GM23248 (cell line): ENCODE measurements around the gene AACS. TPM values are rescaled to one million over a fixed set of nuclear protein-coding genes. Genes with fewer than 3 reads are reported as not detected.

Experiments
- DNase-seq: peaks from one replicate; pipeline ENCODE4 v3.0.0-alpha.2; 2015
- H2AFZ ChIP-seq: fragments of 200-600 bp; sonication (generic); 2 replicates; pipeline ENCODE4 v1.6.1; 2016; ENCODE audit warnings: antibody characterized with exemption
- H3F3A ChIP-seq: fragments of 200-600 bp; sonication (generic); 2 replicates; pipeline ENCODE4 v1.6.1; 2016; ENCODE audit warnings: mild to moderate bottlenecking, antibody characterized with exemption, mixed run types; ENCODE audit not compliant: insufficient read depth
- H3K27ac ChIP-seq: fragments of 200-600 bp; sonication (generic); 2 replicates; pipeline ENCODE4 v1.5.1; 2016; ENCODE audit warnings: mild to moderate bottlenecking
- H3K27me3 ChIP-seq: fragments of 200-600 bp; sonication (generic); replicated peaks from 2 replicates; pipeline ENCODE4 v1.6.1; 2016; ENCODE audit warnings: mild to moderate bottlenecking; ENCODE audit not compliant: insufficient read depth
- H3K36me3 ChIP-seq: fragments of 200-600 bp; sonication (generic); 2 replicates; pipeline ENCODE4 v1.6.1; 2016; ENCODE audit warnings: low read depth, mild to moderate bottlenecking
- H3K4me1 ChIP-seq: fragments of 200-600 bp; sonication (generic); 2 replicates; pipeline ENCODE4 v1.6.1; 2016; ENCODE audit warnings: mild to moderate bottlenecking; ENCODE audit not compliant: insufficient read depth
- H3K4me2 ChIP-seq: fragments of 200-600 bp; sonication (generic); one replicate; pipeline ENCODE4 v1.6.1; 2016; ENCODE audit warnings: mild to moderate bottlenecking; ENCODE audit not compliant: unreplicated experiment
- H3K4me3 ChIP-seq: fragments of 200-600 bp; sonication (generic); 2 replicates; pipeline ENCODE4 v1.5.1; 2016; ENCODE audit warnings: mild to moderate bottlenecking
- H3K79me2 ChIP-seq: fragments of 200-600 bp; sonication (generic); 2 replicates; pipeline ENCODE4 v1.6.1; 2016; ENCODE audit warnings: mild to moderate bottlenecking; ENCODE audit not compliant: insufficient read depth
- H3K9ac ChIP-seq: fragments of 200-600 bp; sonication (generic); 2 replicates; pipeline ENCODE4 v1.6.1; 2016; ENCODE audit warnings: mild to moderate bottlenecking
- H3K9me2 ChIP-seq: fragments of 200-600 bp; sonication (generic); 2 replicates; pipeline ENCODE4 v1.6.1; 2016; ENCODE audit warnings: mixed run types, mild to moderate bottlenecking, moderate library complexity; ENCODE audit not compliant: insufficient read depth
- H3K9me3 ChIP-seq: fragments of 200-600 bp; sonication (generic); one replicate; pipeline ENCODE4 v1.6.1; 2017; ENCODE audit warnings: low read depth
- H4K20me1 ChIP-seq: fragments of 200-600 bp; sonication (generic); 2 replicates; pipeline ENCODE4 v1.6.0; 2016; ENCODE audit not compliant: insufficient read depth
- EZH2 ChIP-seq: fragments of 200-600 bp; sonication (generic); IDR thresholded peaks from 2 replicates; pipeline ENCODE4 v1.6.1; 2018; ENCODE audit warnings: antibody characterized with exemption, mild to moderate bottlenecking; ENCODE audit not compliant: insufficient read depth, poor library complexity, severe bottlenecking
- EZH2phosphoT487 ChIP-seq: fragments of 200-600 bp; sonication (generic); IDR thresholded peaks from 2 replicates; pipeline ENCODE4 v1.6.1; 2018; ENCODE audit warnings: antibody characterized with exemption, moderate library complexity, mild to moderate bottlenecking, low read depth; ENCODE audit not compliant: insufficient read depth
- WGBS, 2 experiments: methylation state at CpG; one replicate each; pipeline ENCODE4 v1.1.6; 2015 to 2017; ENCODE audit warnings: low lambda C conversion rate in 2 of 2, low coverage in 1 of 2; ENCODE audit errors: missing lambda C conversion rate in 2 of 2; 5-methylcytosine and 5-hydroxymethylcytosine counted together
- in situ Hi-C: fragments of 300-500 bp; cut with MboI; formaldehyde crosslinking; loops from 2 replicates; pipeline ENCODE4 v1.15.0; 2020
- polyA plus RNA-seq: library from polyadenylated mRNA; unstranded; fragments of >200 nt; fragmentation: Nextera tagmentation; extraction: Ambion mirVana; gene quantifications from 2 replicates; pipeline ENCODE4 v1.2.1, GENCODE V29; 2016
- total RNA-seq: library from RNA; depleted of rRNA; stranded (reverse); fragments of >200 nt; shearing (Covaris generic); gene quantifications from 2 replicates; pipeline ENCODE4 v1.2.3, GENCODE V29; 2014

Gene AACS
- total and polyA plus RNA-seq, 2 experiments from 2014 or later: 14.7 to 16.9 TPM

GRCh38 chr12:125021096-125021495, 44.1 kb upstream of the AACS start:
- Histone ChIP-seq H4K20me1 (no peaks in the 10 kb centered on the region), H3F3A (no peaks in the 10 kb centered on the region), H2AFZ (no peak overlapping the region), H3K9ac (no peak overlapping the region), H3K79me2 (no peaks in the 10 kb centered on the region), H3K36me3 (no peaks in the 10 kb centered on the region), H3K4me2 (no peak overlapping the region), H3K4me1 (no peaks in the 10 kb centered on the region), H3K9me3 (no peaks in the 10 kb centered on the region), H3K27ac (no peak overlapping the region), H3K9me2 (no peaks in the 10 kb centered on the region), H3K27me3 (no peaks in the 10 kb centered on the region), H3K4me3 (no peak overlapping the region)
- TF ChIP-seq EZH2: no peak
- TF ChIP-seq EZH2phosphoT487: no peak
- DNase-seq: no peak
- WGBS, 2 experiments: 86 to 89% methylated on average over 9 of the region's 9 CpGs
- in situ Hi-C loops: no loop called here

GRCh38 chr12:125021771-125022170, 43.5 kb upstream of the AACS start:
- no peak overlapping the region for H2AFZ ChIP-seq
- H3K27me3 ChIP-seq: no peaks in the 10 kb centered on the region
- H3K9ac ChIP-seq: no peak overlapping the region
- no peaks in the 10 kb centered on the region for H3F3A ChIP-seq
- TF ChIP-seq EZH2phosphoT487 (no peak), EZH2 (no peak)
- no peaks in the 10 kb centered on the region for H3K36me3 ChIP-seq
- no peaks in the 10 kb centered on the region for H3K79me2 ChIP-seq
- no peak overlapping the region for H3K4me3 ChIP-seq
- H3K4me2 ChIP-seq: no peak overlapping the region
- no peaks in the 10 kb centered on the region for H3K9me3 ChIP-seq
- no peaks in the 10 kb centered on the region for H3K4me1 ChIP-seq
- H3K27ac ChIP-seq: no peak overlapping the region
- no peak for DNase-seq
- H3K9me2 ChIP-seq: no peaks in the 10 kb centered on the region
- 75 to 76% methylated on average over 5 of the region's 5 CpGs for WGBS, 2 experiments
- in situ Hi-C loops: no loop called here
- no peaks in the 10 kb centered on the region for H4K20me1 ChIP-seq

GRCh38 chr12:125023065-125023464, 42.2 kb upstream of the AACS start:
- no peaks in the 10 kb centered on the region for H3F3A ChIP-seq
- H3K27me3 ChIP-seq: no peaks in the 10 kb centered on the region
- no peaks in the 10 kb centered on the region for H4K20me1 ChIP-seq
- no peak overlapping the region for H2AFZ ChIP-seq
- no peaks in the 10 kb centered on the region for H3K9me2 ChIP-seq
- H3K9ac ChIP-seq: no peak overlapping the region
- no peaks in the 10 kb centered on the region for H3K79me2 ChIP-seq
- H3K27ac ChIP-seq: no peak overlapping the region
- no peaks in the 10 kb centered on the region for H3K36me3 ChIP-seq
- H3K9me3 ChIP-seq: no peaks in the 10 kb centered on the region
- in situ Hi-C loops: no loop called here
- no peak for DNase-seq
- WGBS, 2 experiments: 92 to 94% methylated on average over 2 of the region's 2 CpGs
- TF ChIP-seq EZH2: no peak
- no peak for TF ChIP-seq EZH2phosphoT487
- no peak overlapping the region for H3K4me3 ChIP-seq
- no peak overlapping the region for H3K4me2 ChIP-seq
- no peaks in the 10 kb centered on the region for H3K4me1 ChIP-seq

GRCh38 chr12:125024949-125025563, 40.2 kb upstream of the AACS start:
- TF ChIP-seq EZH2phosphoT487 (no peak), EZH2 (no peak)
- H4K20me1 ChIP-seq: no peaks in the 10 kb centered on the region
- H3K9me3 ChIP-seq: no peaks in the 10 kb centered on the region
- no peak overlapping the region for H2AFZ ChIP-seq
- no peaks in the 10 kb centered on the region for H3F3A ChIP-seq
- no peak overlapping the region for H3K4me2 ChIP-seq
- WGBS, 2 experiments: 96% methylated on average over 42 to 43 of the region's 43 CpGs
- H3K9me2 ChIP-seq: no peaks in the 10 kb centered on the region
- no peaks in the 10 kb centered on the region for H3K79me2 ChIP-seq
- in situ Hi-C loops: no loop called here
- no peak overlapping the region for H3K4me3 ChIP-seq
- H3K36me3 ChIP-seq: no peaks in the 10 kb centered on the region
- H3K27me3 ChIP-seq: no peaks in the 10 kb centered on the region
- no peak overlapping the region for H3K9ac ChIP-seq
- H3K4me1 ChIP-seq: no peaks in the 10 kb centered on the region
- DNase-seq: no peak
- no peak overlapping the region for H3K27ac ChIP-seq
